ENCODE measurements around the gene NUCB2. TPM values are rescaled to one million over a fixed set of nuclear protein-coding genes. Genes with fewer than 3 reads are reported as not detected.
A peak's percentile ranks its signal among the peaks of the same experiment; 100 is the strongest.

The NUCB2 gene
- polyA plus RNA-seq, 3 donors, result 8.6 to 41.3 (median 31.4) TPM

GRCh38 chr11:17296852-17297559 is 20.5 kb downstream of the NUCB2 start:
- Histone ChIP-seq H3K4me3 (replicated peaks in 1 of 3; ENCODE audit: low read depth in 2 of 3, low read length in 3 of 3) (no peak overlapping the region), H3K79me2 (ENCODE audit: insufficient read depth, low read length) (peaks cover 18% of the 10 kb centered on the region), H3K36me3 (replicated peaks in 1 of 2; ENCODE audit: control insufficient read depth in 1 of 2, insufficient read depth in 2 of 2, low read length in 2 of 2) (peaks cover 17 to 44% of the 10 kb centered on the region in 2 donors), H3K9ac (ENCODE audit: insufficient read depth, low read length, poor library complexity, severe bottlenecking) (no peak overlapping the region), H3K27ac (ENCODE audit: low read depth in 1 of 2, low read length in 2 of 2) (peak overlapping the region in 1 of 2 donors; percentile 48), H3K4me1 (ENCODE audit: control insufficient read depth in 1 of 2, insufficient read depth in 2 of 2, low read length in 2 of 2) (peaks cover 7 to 14% of the 10 kb centered on the region in 2 donors), H3K4me2 (replicated peaks; ENCODE audit: extremely low read depth, low read length, poor library complexity, severe bottlenecking) (no peak overlapping the region), H3K9me3 (replicated peaks in 1 of 2; ENCODE audit: control insufficient read depth in 1 of 2, insufficient read depth in 1 of 2, low read length in 2 of 2) (no peaks in the 10 kb centered on the region), H2AFZ (ENCODE audit: insufficient read depth, low read depth, low read length, poor library complexity, severe bottlenecking) (no peak overlapping the region), H4K20me1 (ENCODE audit: insufficient read depth, low read length) (no peaks in the 10 kb centered on the region), H3K27me3 (ENCODE audit: control insufficient read depth in 2 of 2, insufficient read depth in 2 of 2, low read length in 2 of 2) (no peaks in the 10 kb centered on the region)
- Mint-ChIP-seq H3K9me3 (no peaks in the 10 kb centered on the region), H3K27ac (peak overlapping the region in 1 of 7 donors; percentile 60), H3K4me1 (peaks cover 16% of the 10 kb centered on the region), H3K36me3 (peaks cover 30 to 44% of the 10 kb centered on the region in 2 donors), H3K4me3 (no peak overlapping the region), H3K27me3 (ENCODE audit: low read depth in 3 of 3) (no peaks in the 10 kb centered on the region)
- DNase-seq, result no peak
- WGBS (ENCODE audit: insufficient coverage), result 100% methylated on average over 3 of the region's 6 CpGs
- TF ChIP-seq, protein P1, sequence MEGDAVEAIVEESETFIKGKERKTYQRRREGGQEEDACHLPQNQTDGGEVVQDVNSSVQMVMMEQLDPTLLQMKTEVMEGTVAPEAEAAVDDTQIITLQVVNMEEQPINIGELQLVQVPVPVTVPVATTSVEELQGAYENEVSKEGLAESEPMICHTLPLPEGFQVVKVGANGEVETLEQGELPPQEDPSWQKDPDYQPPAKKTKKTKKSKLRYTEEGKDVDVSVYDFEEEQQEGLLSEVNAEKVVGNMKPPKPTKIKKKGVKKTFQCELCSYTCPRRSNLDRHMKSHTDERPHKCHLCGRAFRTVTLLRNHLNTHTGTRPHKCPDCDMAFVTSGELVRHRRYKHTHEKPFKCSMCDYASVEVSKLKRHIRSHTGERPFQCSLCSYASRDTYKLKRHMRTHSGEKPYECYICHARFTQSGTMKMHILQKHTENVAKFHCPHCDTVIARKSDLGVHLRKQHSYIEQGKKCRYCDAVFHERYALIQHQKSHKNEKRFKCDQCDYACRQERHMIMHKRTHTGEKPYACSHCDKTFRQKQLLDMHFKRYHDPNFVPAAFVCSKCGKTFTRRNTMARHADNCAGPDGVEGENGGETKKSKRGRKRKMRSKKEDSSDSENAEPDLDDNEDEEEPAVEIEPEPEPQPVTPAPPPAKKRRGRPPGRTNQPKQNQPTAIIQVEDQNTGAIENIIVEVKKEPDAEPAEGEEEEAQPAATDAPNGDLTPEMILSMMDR (IDR thresholded peaks at IDR 0.05), result no peak
- intact Hi-C loops (cut with micrococcal nuclease), result no loop called here

DNA sequence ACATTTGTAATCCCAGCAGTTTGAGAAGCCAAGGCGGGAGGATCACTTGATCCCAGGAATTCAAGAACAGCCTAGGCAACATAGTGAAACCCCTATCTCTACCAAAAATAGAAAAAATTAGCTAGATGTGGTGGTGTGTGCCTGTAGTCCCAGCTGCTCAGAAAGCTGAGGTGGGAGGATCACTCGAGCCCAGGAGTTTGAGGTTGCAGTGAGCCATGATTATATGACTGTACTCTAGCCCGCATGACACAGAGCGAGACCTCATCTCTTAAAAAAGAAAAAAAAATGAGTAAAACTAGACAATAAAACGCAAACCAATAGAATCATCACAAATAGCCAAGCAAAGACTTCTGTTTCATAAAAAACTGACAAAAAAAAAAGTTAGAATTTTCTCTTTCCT is 21.8 kb downstream of the NUCB2 start:
- Histone ChIP-seq H3K27ac (ENCODE audit: low read depth in 1 of 2, low read length in 2 of 2) (no peak overlapping the region), H3K4me2 (replicated peaks; ENCODE audit: extremely low read depth, low read length, poor library complexity, severe bottlenecking) (no peak overlapping the region), H2AFZ (ENCODE audit: insufficient read depth, low read depth, low read length, poor library complexity, severe bottlenecking) (no peak overlapping the region), H3K36me3 (replicated peaks in 1 of 2; ENCODE audit: control insufficient read depth in 1 of 2, insufficient read depth in 2 of 2, low read length in 2 of 2) (peaks cover 19 to 51% of the 10 kb centered on the region in 2 donors), H3K4me1 (ENCODE audit: control insufficient read depth in 1 of 2, insufficient read depth in 2 of 2, low read length in 2 of 2) (peaks cover under 1 to 4% of the 10 kb centered on the region in 2 donors), H4K20me1 (ENCODE audit: insufficient read depth, low read length) (no peaks in the 10 kb centered on the region), H3K9me3 (replicated peaks in 1 of 2; ENCODE audit: control insufficient read depth in 1 of 2, insufficient read depth in 1 of 2, low read length in 2 of 2) (no peaks in the 10 kb centered on the region), H3K79me2 (ENCODE audit: insufficient read depth, low read length) (peaks cover 17% of the 10 kb centered on the region), H3K27me3 (ENCODE audit: control insufficient read depth in 2 of 2, insufficient read depth in 2 of 2, low read length in 2 of 2) (no peaks in the 10 kb centered on the region), H3K4me3 (replicated peaks in 1 of 3; ENCODE audit: low read depth in 2 of 3, low read length in 3 of 3) (no peak overlapping the region), H3K9ac (ENCODE audit: insufficient read depth, low read length, poor library complexity, severe bottlenecking) (no peak overlapping the region)
- peaks cover 7% of the 10 kb centered on the region for H3K4me1 Mint-ChIP-seq
- H3K9me3 Mint-ChIP-seq, result no peaks in the 10 kb centered on the region
- H3K36me3 Mint-ChIP-seq, result peaks cover 34 to 55% of the 10 kb centered on the region in 2 donors
- H3K4me3 Mint-ChIP-seq, result no peak overlapping the region
- TF ChIP-seq, protein P1 (IDR thresholded peaks at IDR 0.05), result no peak
- WGBS (ENCODE audit: insufficient coverage), result no CpG with 5 or more reads among the region's 5 CpGs
- intact Hi-C loops (cut with micrococcal nuclease), result no loop called here
- no peak for DNase-seq
- peak overlapping the region in 4 of 7 donors; percentile 20 to 75 (median 52) for H3K27ac Mint-ChIP-seq
- H3K27me3 Mint-ChIP-seq (ENCODE audit: low read depth in 3 of 3), result no peaks in the 10 kb centered on the region

Measured in CD14-positive monocyte (primary cell).